Astrocyte of the spinal cord (primary cell): ENCODE data around the gene RASD2.

Experiments
- DNase-seq: peaks from one replicate; pipeline ENCODE4 v3.0.0; 2011; ENCODE audit warnings: low read depth, low spot score
- H3K4me3 ChIP-seq: 2 replicates; pipeline ENCODE4 v1.5.1; 2011; ENCODE audit warnings: low read depth, mild to moderate bottlenecking, low read length, moderate library complexity
- CTCF ChIP-seq: IDR thresholded peaks from 2 replicates; pipeline ENCODE4 v1.5.1; 2012; ENCODE audit warnings: low read depth, mild to moderate bottlenecking, low read length, inconsistent platforms
- in situ Hi-C: cut with HindIII; loops from 2 replicates; pipeline ENCODE4 v1.10.0; 2017; ENCODE audit warnings: low sequenced_read_pairs

Gene RASD2

GRCh38 chr22:35546886-35547285 lies 6.3 kb downstream of the RASD2 start:
- in situ Hi-C loops: no loop called here
- no peak for TF ChIP-seq CTCF
- no peak overlapping the region for H3K4me3 ChIP-seq
- no peak for DNase-seq

GRCh38 chr22:35547987-35548721 lies 7.5 kb downstream of the RASD2 start:
- TF ChIP-seq CTCF: peak; percentile 35
- H3K4me3 ChIP-seq: no peak overlapping the region
- in situ Hi-C loops: no loop called here
- DNase-seq: no peak

- in situ Hi-C loops: no loop called here
Observed at GRCh38 chr22:35548722-35549112, 8.1 kb downstream of the RASD2 start.

GRCh38 chr22:35549328-35549727 lies 8.7 kb downstream of the RASD2 start:
- in situ Hi-C loops: no loop called here
- TF ChIP-seq CTCF: no peak
- no peak overlapping the region for H3K4me3 ChIP-seq
- DNase-seq: no peak

More at GRCh38 chr22:35548722-35549112, 8.1 kb downstream of the RASD2 start:
- no peak overlapping the region for H3K4me3 ChIP-seq
- TF ChIP-seq CTCF: no peak
- DNase-seq: no peak

GRCh38 chr22:35551549-35552177 lies 11.0 kb downstream of the RASD2 start:
- H3K4me3 ChIP-seq: no peak overlapping the region
- DNase-seq: no peak
- in situ Hi-C loops: no loop called here
- no peak for TF ChIP-seq CTCF

- in situ Hi-C loops: no loop called here
- no peak overlapping the region for H3K4me3 ChIP-seq
- DNase-seq: peak; percentile 55
- no peak for TF ChIP-seq CTCF
Observed at GRCh38 chr22:35552196-35552842, 11.7 kb downstream of the RASD2 start.
